GM20000 (cell line): ENCODE data around the gene L3MBTL1.
"Not testable (repeated sequence)": the region's sequence is repeated elsewhere in the genome, so short reads cannot be mapped to it uniquely, and the experiment has no call there.

Source experiments
- DNase-seq: peaks from one replicate; pipeline ENCODE4 v3.0.0; 2012; ENCODE audit warnings: low spot score
- TF ChIP-seq, protein P1 (sequence below): IDR thresholded peaks from 2 replicates; pipeline ENCODE4 v1.5.1; 2012; ENCODE audit warnings: mild to moderate bottlenecking, control low read depth; ENCODE audit errors: extremely low read depth, missing control alignments

L3MBTL1 gene

DNA sequence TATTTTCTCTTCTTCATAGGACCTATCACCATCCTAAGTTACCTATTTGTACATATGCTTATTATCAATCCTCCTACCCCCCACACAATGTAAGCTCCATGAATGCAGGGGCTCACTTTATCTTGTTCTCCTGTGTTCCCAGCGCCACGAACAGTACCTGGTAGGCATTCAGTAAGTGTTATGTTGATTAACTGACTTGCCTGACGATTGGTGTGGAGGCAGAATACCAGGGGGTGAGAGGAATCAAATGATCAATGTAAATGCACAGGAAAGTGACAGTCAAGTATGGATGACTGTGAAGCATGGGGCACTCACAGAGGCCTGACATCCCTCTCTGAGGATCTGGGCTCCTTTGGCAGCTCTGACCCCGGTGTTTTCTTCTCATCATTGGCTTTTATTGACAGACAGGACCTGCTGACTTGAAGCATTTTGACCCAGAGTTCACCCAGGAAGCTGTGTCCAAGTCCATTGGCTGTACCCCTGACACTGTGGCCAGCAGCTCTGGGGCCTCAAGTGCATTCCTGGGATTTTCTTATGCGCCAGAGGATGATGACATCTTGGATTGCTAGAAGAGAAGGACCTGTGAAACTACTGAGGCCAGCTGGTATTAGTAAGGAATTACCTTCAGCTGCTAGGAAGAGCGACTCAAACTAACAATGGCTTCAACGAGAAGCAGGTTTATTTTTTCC is 77.1 kb downstream of the L3MBTL1 start:
- DNase-seq = no peak
- TF ChIP-seq, protein P1, sequence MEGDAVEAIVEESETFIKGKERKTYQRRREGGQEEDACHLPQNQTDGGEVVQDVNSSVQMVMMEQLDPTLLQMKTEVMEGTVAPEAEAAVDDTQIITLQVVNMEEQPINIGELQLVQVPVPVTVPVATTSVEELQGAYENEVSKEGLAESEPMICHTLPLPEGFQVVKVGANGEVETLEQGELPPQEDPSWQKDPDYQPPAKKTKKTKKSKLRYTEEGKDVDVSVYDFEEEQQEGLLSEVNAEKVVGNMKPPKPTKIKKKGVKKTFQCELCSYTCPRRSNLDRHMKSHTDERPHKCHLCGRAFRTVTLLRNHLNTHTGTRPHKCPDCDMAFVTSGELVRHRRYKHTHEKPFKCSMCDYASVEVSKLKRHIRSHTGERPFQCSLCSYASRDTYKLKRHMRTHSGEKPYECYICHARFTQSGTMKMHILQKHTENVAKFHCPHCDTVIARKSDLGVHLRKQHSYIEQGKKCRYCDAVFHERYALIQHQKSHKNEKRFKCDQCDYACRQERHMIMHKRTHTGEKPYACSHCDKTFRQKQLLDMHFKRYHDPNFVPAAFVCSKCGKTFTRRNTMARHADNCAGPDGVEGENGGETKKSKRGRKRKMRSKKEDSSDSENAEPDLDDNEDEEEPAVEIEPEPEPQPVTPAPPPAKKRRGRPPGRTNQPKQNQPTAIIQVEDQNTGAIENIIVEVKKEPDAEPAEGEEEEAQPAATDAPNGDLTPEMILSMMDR = no peak

DNA sequence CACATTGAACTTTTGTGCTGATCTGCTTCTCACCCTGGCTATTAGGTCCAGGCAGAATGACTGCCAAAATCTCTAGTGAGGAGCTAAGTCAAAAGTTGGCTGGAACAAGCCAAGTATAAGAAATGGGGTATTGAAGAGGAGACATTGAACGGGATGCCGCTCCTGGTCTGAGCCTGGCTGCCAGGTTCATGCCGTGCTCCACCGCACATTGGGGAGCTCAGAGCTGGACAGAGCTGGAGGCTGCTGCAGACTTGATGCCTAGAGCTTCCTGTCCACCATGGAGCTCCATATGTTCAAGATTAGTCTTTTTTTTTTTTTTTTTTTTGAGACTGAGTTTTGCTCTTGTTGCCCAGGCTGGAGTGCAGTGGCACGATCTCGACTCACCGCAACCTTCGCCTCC is 79.1 kb downstream of the L3MBTL1 start:
- no peak for DNase-seq
- TF ChIP-seq, protein P1 = no peak

DNA sequence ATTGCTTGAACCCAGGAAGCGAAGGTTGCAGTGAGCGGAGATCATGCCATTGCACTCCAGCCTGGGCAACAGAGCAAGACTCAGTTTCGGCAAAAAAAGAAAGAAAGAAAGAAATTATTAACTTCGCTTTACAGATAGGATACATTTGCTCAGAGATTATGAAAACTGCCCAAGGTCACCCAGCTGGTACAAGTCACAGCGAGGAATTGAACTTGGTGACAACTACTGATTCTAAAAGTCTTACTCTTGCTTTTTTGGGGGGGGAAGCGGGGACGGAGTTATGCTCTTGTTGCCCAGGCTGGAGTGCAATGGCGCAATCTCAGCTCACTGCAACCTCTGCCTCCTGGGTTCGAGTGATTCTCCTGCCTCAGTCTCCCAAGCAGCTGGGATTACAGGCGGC is 81.0 kb downstream of the L3MBTL1 start:
- not testable (repeated sequence) for DNase-seq

DNA sequence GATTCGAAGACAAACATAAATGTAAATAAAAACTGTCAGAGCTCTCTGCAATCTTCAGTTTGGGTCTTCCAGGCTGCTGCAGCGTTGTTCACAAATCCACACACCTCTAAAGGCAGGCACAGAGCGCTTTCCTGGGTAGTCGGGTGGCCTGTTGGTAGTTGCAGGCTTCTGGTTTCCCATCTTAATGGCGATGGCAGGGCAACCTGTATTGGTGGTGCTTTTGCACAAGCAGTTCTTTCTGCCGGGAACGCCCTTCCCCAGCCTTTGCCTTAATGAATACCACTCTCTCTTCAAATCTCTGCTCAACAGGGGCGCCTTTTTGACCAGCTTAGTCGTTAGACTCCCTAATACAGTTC is 82.5 kb downstream of the L3MBTL1 start:
- DNase-seq = peak; percentile 38
- TF ChIP-seq, protein P1 = no peak

DNA sequence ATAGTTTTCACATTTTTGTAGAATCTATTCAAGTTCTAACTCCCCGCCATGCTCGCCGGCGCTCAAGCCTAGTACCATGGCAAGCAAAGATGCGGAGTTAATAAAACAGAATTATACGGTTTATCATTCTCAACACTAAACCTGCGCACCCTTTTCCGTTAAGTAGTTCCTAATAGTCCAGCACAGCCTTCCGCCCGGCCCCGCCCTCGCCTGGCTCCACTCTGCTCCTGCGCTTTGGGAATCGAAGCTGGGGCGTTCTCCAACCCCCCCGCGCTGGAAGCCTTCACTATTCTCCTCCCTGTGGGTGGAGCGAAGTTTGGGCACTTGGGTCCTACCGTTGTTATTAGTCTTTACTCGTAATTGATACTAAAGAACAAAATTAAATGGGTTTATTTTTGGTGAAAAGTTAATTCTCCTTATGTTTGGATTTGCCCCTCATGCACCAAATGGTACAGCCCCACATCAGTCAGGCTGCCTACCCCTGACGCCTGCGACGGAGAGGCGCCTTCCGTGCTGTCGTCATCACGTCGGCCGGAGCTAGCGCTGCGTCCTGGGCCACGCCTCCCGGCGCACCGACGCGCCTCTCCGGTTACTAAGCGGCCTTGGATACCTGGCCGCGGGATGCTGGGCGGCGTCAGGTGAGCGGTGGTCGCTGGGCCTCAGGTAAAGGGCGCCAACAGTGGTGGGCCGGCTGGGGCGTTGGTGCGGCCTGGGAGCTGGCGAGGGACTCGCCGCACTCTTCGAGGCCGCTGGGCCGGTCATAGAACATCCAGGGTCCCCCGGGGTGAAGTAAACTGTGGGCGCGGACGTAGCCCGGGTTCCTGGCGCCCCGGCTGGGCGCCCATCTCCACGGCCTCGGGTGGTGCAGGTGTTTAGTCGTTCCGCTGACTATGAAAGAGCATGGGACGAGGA is 83.2 kb downstream of the L3MBTL1 start, which contains the start of gene IFT52:
TSS of gene IFT52 (plus strand) at position 546 of the 912 bp plus-strand sequence. CDS start 3,762 bp downstream, outside the sequence.
- TF ChIP-seq, protein P1 = no peak
- DNase-seq = peak; percentile 93
